ENCODE measurements around the gene E2F1.

E2F1 gene, protein sequence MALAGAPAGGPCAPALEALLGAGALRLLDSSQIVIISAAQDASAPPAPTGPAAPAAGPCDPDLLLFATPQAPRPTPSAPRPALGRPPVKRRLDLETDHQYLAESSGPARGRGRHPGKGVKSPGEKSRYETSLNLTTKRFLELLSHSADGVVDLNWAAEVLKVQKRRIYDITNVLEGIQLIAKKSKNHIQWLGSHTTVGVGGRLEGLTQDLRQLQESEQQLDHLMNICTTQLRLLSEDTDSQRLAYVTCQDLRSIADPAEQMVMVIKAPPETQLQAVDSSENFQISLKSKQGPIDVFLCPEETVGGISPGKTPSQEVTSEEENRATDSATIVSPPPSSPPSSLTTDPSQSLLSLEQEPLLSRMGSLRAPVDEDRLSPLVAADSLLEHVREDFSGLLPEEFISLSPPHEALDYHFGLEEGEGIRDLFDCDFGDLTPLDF

GRCh38 chr20:33686100-33686983 lies at the start of gene E2F1:
Gene E2F1 (minus strand): TSS chr20:33686385. CDS start chr20:33686264, 121 bp downstream.
- peak; percentile 94 for DNase-seq

DNA sequence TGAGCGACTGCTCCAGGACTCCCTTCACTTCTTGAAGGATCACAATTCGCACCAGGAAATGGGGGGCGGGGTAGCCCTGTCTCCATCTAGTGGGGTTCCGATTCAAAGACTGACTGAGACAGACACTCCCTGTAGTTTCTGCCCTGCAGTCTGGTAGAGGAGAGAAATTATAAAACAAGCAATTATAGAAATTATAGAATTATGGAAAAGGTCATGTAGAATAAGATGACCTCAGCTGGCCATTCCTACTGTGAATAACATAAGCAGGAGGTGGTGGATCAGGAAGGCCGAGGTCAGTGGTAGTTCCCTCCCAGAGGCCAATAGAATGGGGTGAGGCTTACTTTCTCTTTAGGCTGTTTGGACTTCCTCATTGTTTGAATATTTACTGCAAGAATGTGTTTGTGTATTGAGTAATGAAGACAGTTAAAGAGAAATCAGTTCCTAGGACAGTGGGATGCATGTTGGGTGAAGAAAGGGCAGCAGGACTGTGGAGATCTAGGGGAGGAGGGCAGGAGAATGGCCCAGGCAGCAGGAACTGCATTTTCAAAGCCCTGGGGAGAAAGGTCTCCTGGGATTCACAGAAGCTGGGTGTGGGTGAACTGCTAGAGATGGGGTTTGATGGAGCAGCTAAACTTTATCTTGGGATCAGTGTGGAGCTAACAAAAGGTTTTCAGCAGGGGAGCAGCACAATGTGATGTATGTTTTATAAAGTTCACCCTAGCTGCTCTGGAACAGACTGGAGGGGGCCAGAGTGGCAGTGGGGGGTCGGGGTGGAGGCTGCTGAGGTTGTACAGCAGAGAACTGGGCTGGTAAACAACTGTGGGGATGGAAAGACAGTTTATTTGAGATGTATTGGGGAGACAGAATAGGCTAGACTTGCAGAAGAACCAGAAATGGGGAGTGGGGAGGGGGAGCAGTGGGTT lies 47.7 kb upstream of the E2F1 start:
- peak; percentile 79 for DNase-seq

DNA sequence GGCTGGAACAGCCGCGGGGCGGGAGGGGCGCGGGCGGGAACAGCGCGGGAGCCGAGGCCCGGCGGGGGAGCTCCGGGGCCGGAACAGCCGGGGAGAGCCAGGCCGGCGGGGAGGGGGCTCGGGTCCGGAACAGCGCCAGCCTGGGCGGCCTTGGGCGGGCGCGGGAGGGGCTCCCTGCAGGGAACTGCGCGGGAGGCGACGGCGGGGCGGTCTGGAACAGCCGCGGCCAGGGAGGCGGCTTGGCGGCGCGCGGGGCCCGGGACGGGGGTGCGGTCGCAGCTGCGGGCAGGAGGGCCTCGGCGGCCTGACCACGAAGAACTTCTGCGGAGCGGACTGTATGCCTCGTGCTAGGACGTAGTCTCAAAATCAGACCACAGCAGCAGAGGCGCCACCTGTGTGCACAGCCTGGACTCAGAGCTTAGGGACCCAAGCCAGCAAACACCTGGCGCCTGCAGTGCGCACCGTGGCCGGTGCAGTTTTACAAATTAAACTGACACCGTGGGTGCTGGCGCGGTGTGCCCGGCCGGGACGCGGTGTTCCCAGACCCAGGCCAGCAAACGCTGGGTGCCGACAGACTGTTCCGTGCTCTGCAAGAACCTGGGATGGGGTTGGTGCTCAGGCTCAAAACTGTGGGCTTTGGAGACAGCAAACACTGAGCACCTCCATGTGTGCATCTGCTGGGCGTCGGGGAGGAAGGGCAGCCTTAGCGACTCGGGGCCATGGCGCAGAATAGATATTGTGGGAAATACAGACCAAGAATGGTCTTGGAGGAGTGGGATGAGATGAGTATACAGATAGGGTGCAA lies 46.2 kb upstream of the E2F1 start:
- no peak for DNase-seq

GRCh38 chr20:33731693-33732165 lies 45.5 kb upstream of the E2F1 start, which contains the start of gene ZNF341:
Gene ZNF341 (plus strand): TSS chr20:33731996. CDS start chr20:33732022, 26 bp downstream.
- DNase-seq: peak; percentile 88

- DNase-seq: no peak
Observed at GRCh38 chr20:33730946-33731692, 44.9 kb upstream of the E2F1 start.

DNA sequence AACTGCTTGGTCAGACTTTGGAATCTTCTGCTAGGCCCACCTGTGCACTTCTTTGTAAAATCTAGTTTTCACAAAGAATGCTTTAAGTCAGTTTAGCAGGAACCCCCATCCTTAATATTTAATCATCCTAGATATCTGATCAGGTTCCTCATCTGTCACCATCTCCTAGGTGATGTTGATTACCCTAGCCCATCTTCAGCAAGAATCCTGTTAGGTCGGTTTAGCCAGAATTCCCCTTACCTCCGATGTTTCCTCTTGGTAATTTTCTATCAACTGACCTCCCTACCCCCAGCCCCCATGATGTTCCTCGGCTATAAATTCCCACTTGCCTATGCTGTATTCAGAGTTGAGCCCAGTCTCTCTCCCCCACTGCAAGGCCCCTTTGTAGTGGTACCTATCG lies 42.9 kb upstream of the E2F1 start:
- DNase-seq: no peak

DNA sequence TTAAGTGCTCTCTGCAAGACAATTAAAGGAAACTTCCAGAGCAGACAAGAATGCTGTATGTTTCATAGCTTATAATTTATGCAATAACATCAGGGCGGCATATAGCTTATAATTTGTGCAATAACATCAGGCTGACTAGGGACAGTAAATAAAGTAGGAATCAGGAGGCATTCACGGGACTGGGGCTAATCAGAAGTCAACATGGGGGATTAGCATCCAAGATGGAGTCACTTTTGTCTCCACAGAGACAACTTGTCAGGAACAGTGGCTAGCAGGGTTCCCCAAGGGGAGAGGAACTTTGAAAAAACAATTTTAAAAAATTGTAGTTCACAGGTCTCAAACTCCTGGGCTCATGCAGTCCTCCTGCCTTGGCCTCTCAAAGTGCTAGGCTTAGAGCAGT lies 42.3 kb upstream of the E2F1 start:
- no peak for DNase-seq

GRCh38 chr20:33727806-33728205 lies 41.6 kb upstream of the E2F1 start:
- DNase-seq: no peak

GRCh38 chr20:33727115-33727479 lies 40.9 kb upstream of the E2F1 start:
- no peak for DNase-seq

DNA sequence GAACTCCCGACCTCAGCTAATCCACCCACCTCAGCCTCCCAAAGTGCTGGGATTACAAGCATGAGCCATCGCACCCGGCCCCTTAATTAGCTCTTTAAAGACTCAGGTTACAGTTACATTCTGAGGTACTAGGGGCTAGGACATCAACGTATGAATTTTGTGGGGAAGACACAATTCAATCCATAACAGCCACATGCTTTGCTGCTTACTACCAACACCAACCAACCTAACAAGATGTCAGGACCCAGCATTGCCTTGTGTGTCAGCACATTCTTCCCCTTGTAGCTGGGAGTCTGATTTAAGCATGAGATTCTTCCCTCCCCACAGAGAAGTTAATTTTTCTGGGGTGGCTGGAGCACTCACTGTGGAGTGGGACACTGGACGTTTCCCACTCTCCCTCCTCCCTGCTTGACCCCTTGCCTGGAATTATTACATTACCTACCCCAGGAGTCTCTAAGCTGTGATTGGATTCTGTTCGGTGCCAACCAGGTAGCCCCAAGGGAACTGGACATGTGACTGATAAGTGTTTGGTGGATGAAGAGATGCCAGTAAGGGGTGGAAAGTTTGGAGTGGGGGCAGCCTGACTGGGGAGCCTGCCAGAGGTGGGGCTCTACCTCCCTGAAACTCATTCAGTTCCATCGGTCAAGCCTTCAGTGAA lies 39.6 kb upstream of the E2F1 start:
- DNase-seq: no peak

DNA sequence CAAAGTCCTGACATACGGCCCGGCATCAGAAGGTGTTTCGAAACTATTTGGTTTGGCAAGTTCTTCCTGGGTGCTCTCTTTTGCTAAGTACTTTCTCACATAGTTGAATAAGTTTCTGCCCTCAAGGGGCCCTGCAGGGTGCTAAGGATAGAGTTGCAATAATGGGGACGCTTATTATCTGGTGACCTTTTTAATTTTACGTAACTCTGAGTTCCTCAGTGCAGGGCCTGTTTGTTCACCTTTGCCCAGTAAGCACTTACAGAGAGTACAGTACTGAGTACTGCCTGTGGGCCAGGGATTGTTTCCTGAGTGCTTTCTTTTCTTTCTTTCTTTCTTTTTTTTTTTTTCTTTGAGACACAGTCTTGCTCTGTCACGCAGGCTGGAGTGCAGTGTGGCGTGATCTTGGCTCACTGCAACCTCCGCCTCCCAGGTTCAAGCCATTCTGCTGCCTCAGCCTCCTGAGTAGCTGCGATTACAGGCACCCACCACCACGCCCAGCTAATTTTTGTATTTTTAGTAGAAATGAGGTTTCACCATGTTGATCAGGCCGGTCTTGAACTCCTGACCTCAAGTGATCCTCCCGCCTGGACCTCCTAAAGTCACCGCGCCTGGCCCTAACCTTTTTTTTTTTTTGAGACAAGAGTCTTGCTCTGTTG lies 38.4 kb upstream of the E2F1 start:
- no peak for DNase-seq

- DNase-seq: no peak
Observed at GRCh38 chr20:33721391-33722140, 35.4 kb upstream of the E2F1 start.

GRCh38 chr20:33719989-33720709 lies 34.0 kb upstream of the E2F1 start, which contains the start of gene PXMP4:
Gene PXMP4 (minus strand): TSS chr20:33720310. CDS start chr20:33720207, 103 bp downstream.
- peak; percentile 99 for DNase-seq

GRCh38 chr20:33719277-33719988 lies 33.2 kb upstream of the E2F1 start:
- no peak for DNase-seq

GRCh38 chr20:33716498-33716897 lies 30.3 kb upstream of the E2F1 start:
- DNase-seq: no peak

GRCh38 chr20:33713865-33714367 lies 27.7 kb upstream of the E2F1 start:
- DNase-seq: no peak

DNA sequence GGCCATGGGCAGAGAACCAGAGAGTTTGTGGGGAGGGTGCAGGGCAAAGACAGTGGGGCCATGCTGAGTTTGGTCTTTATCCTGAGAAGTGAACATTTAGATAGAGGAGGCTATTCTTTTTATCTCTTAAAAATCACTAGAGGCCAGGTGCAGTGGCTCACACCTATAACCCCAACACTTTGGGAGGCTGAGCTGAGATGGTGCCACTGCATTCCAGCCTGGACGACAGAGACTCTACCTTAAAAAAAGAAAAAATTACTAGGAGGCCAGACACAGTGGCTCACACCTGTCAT lies 25.2 kb upstream of the E2F1 start:
- DNase-seq: no peak

Measured in fibroblast of skin of right quadriceps (primary cell).